ENCODE results near the gene F2R.

F2R gene

DNA sequence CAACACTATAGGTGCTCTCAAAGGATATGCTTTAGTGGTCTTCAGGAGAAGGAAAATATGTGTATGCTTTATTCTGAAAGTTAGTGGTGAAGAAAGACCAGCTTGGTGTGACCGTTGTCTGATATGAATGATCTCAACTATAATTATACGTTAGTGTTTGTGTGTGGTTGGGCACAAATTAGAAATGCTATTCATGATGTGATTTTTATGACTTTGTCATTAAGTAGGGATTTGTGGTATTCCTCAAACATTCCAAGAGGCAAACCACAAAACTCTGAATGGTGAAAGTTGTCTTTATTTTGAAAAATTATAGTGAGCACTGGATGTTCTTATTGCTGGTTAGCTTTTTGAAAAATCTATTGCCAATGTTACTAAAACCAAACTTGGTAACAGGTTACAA, 6.2 kb upstream of the F2R start:
- H3K27ac ChIP-seq (ENCODE audit: low read length): no peak overlapping the region
- no peak overlapping the region for H3K4me3 ChIP-seq (ENCODE audit: low read length)
- no peaks in the 10 kb centered on the region for H3K36me3 ChIP-seq (ENCODE audit: insufficient read depth, low read depth, low read length)
- H3K9ac ChIP-seq (ENCODE audit: low read depth, low read length): no peak overlapping the region
- H3K27me3 ChIP-seq (ENCODE audit: insufficient read depth, low read length): peaks cover 16% of the 10 kb centered on the region
- H3K9me3 ChIP-seq (ENCODE audit: insufficient read depth, low read depth, low read length): no peaks in the 10 kb centered on the region
- no peaks in the 10 kb centered on the region for H3K4me1 ChIP-seq (ENCODE audit: insufficient read depth, low read length)

DNA sequence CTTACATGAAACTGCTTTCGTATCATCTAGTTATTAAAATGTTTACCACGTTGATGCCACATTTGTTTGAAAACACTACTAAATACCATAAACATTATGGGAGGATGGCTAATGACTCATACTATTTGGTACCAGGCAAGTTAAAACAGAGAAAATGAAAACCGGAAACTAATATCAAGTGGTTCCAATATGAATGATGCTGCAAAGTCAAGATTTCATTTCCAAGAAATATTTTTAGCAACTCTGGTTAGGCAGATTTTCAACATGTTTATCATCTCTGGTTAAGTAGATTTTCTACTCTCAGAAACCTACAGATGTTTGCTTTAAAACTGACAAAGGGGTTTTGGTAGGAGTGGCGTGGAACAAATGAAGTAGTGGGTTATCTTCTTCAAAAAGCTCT, 4.9 kb upstream of the F2R start:
- H3K9ac ChIP-seq (ENCODE audit: low read depth, low read length): no peak overlapping the region
- H3K4me3 ChIP-seq (ENCODE audit: low read length): no peak overlapping the region
- no peak overlapping the region for H3K27ac ChIP-seq (ENCODE audit: low read length)

DNA sequence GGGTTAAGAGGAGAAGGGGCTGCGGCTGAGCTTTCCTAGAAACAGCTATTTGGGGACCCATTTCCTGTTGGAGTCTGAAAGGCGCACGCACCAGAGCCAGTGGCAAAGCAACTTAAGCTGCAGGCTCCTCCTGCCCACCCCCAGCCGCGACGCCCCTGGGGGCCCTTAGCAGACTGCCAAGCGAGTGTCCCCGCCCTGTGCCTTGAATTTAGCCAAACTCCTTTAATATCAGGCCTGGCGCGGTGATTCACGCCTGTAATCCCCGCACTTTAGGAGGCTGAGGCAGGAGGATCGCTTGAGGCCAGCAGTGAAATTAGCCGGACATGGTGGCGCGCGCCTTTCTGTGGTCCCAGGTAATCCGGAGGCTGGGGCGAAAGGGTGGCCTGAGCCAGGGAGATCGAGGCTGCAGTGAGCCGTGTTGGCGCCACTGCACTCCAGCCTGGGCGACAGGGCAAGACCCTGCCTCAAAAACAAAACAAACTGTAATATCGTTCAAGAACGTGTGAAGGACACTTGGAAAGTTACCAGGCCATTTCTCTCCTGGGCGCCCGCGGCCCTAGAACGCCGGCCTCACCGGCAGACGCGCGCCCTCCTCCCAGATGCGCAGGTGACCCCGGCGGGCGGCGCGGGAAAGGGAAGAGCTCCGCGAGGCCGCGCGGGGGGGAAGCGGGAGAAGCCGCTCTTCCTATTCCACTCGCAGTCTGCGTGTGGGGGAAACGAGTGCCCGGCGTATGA, 1.0 kb upstream of the F2R start:
- Histone ChIP-seq H3K4me3 (ENCODE audit: low read length) (peak overlapping the region; percentile 95), H3K27ac (ENCODE audit: low read length) (no peak overlapping the region), H3K36me3 (ENCODE audit: insufficient read depth, low read depth, low read length) (no peaks in the 10 kb centered on the region), H3K9me3 (ENCODE audit: insufficient read depth, low read depth, low read length) (no peaks in the 10 kb centered on the region), H3K9ac (ENCODE audit: low read depth, low read length) (peak overlapping the region; percentile 53; the same call in 1 of the 2 replicates), H3K4me1 (ENCODE audit: insufficient read depth, low read length) (no peaks in the 10 kb centered on the region), H3K27me3 (ENCODE audit: insufficient read depth, low read length) (peaks cover 29% of the 10 kb centered on the region)

More for the DNA sequence above, 4.9 kb upstream of the F2R start:
- no peaks in the 10 kb centered on the region for H3K9me3 ChIP-seq (ENCODE audit: insufficient read depth, low read depth, low read length)
- no peaks in the 10 kb centered on the region for H3K4me1 ChIP-seq (ENCODE audit: insufficient read depth, low read length)
- no peaks in the 10 kb centered on the region for H3K36me3 ChIP-seq (ENCODE audit: insufficient read depth, low read depth, low read length)
- H3K27me3 ChIP-seq (ENCODE audit: insufficient read depth, low read length): peaks cover 25% of the 10 kb centered on the region

DNA sequence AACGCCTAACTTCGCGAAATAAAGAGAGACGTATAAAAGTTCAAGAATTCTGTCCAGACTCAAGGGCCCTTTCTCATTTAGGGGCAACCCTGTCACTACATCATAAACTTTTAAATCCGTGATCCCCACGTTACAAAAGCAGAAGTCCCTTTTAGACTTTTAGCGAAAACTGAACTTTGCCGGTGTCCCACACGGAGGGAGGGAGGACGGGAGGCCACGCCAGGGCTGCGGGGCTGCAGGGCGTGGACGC, 515 bp upstream of the F2R start:
- H3K27me3 ChIP-seq (ENCODE audit: insufficient read depth, low read length): peaks cover 29% of the 10 kb centered on the region

DNA sequence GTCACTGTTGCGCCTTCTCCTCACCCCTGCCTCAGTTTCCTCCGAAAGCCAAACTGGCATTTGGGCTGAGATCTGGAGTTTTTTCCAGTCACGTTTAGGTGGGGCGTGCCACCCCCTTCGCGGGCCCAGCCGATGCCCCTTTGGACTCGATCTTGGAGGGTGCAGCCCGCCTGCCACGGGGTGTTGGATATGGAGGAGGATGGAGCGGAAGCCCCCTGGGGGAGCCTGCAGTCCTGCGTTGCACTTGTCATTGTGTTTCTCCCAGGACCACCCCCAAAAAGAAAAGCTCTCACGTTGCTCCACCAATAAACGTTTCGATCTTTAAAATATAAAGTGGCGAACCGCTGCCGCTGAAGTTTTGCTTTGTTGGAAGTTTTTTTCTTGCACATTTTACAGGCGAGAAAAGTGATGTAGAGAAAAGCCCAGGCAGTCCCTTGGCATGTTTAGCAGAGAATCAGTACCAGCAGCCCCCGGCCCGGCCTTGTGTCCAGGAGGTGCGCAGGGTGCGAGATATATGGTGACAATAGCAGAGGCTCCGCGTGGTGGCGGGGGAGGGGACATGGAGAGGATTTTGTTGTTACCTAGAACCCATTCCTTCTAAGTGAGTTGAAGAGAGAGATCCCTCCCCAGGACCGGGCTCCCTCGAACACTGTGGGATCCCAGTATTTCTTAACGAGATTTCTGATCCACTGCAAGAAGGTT, 681 bp downstream of the F2R start:
- Histone ChIP-seq H3K27me3 (ENCODE audit: insufficient read depth, low read length) (peaks cover 29% of the 10 kb centered on the region), H3K27ac (ENCODE audit: low read length) (no peak overlapping the region), H3K36me3 (ENCODE audit: insufficient read depth, low read depth, low read length) (no peaks in the 10 kb centered on the region), H3K9ac (ENCODE audit: low read depth, low read length) (peak overlapping the region; percentile 87), H3K4me3 (ENCODE audit: low read length) (peak overlapping the region; percentile 95), H3K9me3 (ENCODE audit: insufficient read depth, low read depth, low read length) (no peaks in the 10 kb centered on the region), H3K4me1 (ENCODE audit: insufficient read depth, low read length) (no peaks in the 10 kb centered on the region)

More for the DNA sequence above, 515 bp upstream of the F2R start:
- peak overlapping the region; percentile 53; the same call in 1 of the 2 replicates for H3K9ac ChIP-seq (ENCODE audit: low read depth, low read length)
- no peaks in the 10 kb centered on the region for H3K9me3 ChIP-seq (ENCODE audit: insufficient read depth, low read depth, low read length)
- no peaks in the 10 kb centered on the region for H3K36me3 ChIP-seq (ENCODE audit: insufficient read depth, low read depth, low read length)
- H3K4me1 ChIP-seq (ENCODE audit: insufficient read depth, low read length): no peaks in the 10 kb centered on the region
- H3K4me3 ChIP-seq (ENCODE audit: low read length): peak overlapping the region; percentile 95
- H3K27ac ChIP-seq (ENCODE audit: low read length): no peak overlapping the region

DNA sequence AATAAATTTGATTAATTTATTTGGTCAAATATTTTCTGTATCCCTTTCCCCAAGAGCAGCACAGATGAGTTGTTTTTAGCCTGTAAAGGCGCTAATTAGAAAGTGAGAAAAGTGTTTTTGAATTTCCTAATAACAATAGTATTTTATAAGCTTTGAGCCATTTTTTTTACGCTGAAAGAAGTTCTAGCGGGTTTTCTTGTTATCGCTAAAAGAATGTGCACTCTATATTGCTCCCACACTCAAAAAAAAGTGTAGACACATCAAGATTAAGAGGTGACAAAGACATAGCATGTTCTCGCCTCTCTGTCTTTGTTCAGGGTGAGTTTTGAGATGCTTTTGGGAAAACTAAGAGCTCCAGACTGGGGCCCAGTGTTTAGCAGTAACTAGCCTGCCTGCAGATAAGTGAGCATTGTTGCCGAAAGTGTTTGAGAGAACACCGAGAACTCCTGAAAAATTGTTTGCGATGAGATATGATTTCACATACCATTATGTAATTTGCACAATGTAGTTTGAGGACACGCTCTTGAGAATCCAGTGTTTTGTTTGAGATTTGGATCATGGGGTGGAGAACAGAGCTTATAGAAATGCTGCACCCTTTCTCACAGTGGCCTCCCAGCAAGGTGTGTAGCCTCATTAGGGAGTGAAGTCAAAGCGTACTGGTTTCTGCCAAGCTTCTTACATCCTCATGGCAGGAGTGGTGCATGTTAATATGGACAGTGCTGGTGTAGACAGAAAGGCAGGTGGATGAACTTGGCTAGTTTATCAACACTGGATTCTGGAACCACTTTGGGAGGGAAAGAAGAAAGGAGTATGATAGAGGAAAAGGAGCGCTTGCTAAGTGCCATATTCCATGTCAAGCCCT, 1.5 kb downstream of the F2R start:
- Histone ChIP-seq H3K9me3 (ENCODE audit: insufficient read depth, low read depth, low read length) (no peaks in the 10 kb centered on the region), H3K27me3 (ENCODE audit: insufficient read depth, low read length) (peaks cover 29% of the 10 kb centered on the region), H3K9ac (ENCODE audit: low read depth, low read length) (peak overlapping the region; percentile 87; the same call in 1 of the 2 replicates), H3K27ac (ENCODE audit: low read length) (no peak overlapping the region), H3K4me3 (ENCODE audit: low read length) (peak overlapping the region; percentile 95), H3K4me1 (ENCODE audit: insufficient read depth, low read length) (no peaks in the 10 kb centered on the region), H3K36me3 (ENCODE audit: insufficient read depth, low read depth, low read length) (no peaks in the 10 kb centered on the region)

DNA sequence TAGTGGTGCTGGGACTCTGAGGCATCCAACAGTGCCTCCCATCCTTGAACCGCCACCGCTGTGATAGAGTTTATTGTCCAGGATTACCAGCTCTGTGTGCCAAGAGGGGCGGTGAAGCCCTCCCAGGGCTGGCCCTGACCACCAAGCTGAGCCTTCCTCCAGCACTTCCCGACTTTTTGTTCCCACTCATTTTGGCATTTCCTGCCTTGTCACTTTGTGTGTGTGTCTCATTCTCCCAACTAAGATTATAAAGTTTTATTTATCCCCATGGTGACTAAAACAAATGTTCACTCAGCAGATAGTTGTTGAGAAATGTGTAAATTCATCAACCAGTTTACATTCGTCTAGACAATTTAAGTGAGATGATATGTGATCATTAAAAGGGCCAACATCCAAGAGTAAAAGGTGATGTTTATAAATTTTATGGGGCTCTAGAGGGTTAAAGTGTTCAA, 2.5 kb downstream of the F2R start:
- Histone ChIP-seq H3K27ac (ENCODE audit: low read length) (no peak overlapping the region), H3K27me3 (ENCODE audit: insufficient read depth, low read length) (peaks cover 27% of the 10 kb centered on the region), H3K4me1 (ENCODE audit: insufficient read depth, low read length) (no peaks in the 10 kb centered on the region), H3K4me3 (ENCODE audit: low read length) (no peak overlapping the region), H3K36me3 (ENCODE audit: insufficient read depth, low read depth, low read length) (no peaks in the 10 kb centered on the region), H3K9ac (ENCODE audit: low read depth, low read length) (no peak overlapping the region), H3K9me3 (ENCODE audit: insufficient read depth, low read depth, low read length) (no peaks in the 10 kb centered on the region)

DNA sequence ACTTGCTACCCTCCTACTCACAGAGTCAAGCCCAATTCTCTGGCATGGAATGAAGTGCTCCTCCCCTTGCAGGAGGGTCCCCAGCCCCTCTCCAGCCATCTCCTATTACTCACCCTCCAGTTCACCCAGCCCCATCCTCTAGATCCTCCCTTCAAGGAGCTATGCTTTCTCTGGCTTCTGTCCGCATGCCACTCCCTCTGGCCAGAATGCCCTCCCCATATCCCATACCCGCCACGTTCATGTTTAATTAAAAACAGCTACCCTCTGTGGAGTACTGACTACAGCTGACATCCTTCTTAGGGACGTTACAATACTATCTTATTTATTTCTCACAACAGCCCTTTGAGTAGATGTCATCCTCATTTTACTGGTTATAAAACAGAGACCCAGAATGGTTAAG, 3.0 kb downstream of the F2R start:
- no peak overlapping the region for H3K9ac ChIP-seq (ENCODE audit: low read depth, low read length)
- H3K4me3 ChIP-seq (ENCODE audit: low read length): no peak overlapping the region
- H3K27me3 ChIP-seq (ENCODE audit: insufficient read depth, low read length): peaks cover 22% of the 10 kb centered on the region
- no peak overlapping the region for H3K27ac ChIP-seq (ENCODE audit: low read length)
- H3K9me3 ChIP-seq (ENCODE audit: insufficient read depth, low read depth, low read length): no peaks in the 10 kb centered on the region
- H3K4me1 ChIP-seq (ENCODE audit: insufficient read depth, low read length): no peaks in the 10 kb centered on the region
- H3K36me3 ChIP-seq (ENCODE audit: insufficient read depth, low read depth, low read length): no peaks in the 10 kb centered on the region

DNA sequence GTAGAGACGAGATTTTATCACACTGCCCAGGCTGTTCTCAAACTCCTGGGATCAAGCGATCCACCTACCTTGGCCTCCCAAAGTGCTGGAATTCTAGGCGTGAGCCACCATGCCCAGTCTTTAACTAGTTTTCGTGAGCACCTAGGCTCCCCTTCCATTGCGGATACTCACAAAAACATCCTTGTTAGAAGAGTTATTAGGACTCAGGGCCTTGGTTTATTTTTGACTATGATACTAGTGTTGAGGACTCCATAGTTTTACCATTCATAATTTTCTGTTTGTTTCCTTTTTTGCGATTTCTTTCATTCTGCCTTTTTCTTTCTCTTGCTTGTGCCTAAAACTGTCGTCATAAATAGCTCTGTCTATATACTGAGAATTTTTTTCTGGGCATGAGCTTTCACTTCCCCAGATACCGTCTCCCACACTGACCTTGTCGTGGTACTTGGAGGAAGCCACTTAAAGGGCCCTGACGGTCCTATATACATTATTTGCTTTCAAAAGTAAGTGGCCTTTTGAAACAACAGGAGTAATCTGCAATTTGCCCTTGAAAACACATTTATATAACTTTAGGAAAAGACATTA, 5.2 kb downstream of the F2R start:
- peaks cover 3% of the 10 kb centered on the region; the same call in 1 of the 2 replicates for H3K4me1 ChIP-seq (ENCODE audit: insufficient read depth, low read length)
- no peak overlapping the region for H3K4me3 ChIP-seq (ENCODE audit: low read length)
- H3K9ac ChIP-seq (ENCODE audit: low read depth, low read length): no peak overlapping the region
- H3K27ac ChIP-seq (ENCODE audit: low read length): no peak overlapping the region
- H3K9me3 ChIP-seq (ENCODE audit: insufficient read depth, low read depth, low read length): no peaks in the 10 kb centered on the region
- peaks cover 4% of the 10 kb centered on the region; the same call in 1 of the 2 replicates for H3K27me3 ChIP-seq (ENCODE audit: insufficient read depth, low read length)
- no peaks in the 10 kb centered on the region for H3K36me3 ChIP-seq (ENCODE audit: insufficient read depth, low read depth, low read length)

DNA sequence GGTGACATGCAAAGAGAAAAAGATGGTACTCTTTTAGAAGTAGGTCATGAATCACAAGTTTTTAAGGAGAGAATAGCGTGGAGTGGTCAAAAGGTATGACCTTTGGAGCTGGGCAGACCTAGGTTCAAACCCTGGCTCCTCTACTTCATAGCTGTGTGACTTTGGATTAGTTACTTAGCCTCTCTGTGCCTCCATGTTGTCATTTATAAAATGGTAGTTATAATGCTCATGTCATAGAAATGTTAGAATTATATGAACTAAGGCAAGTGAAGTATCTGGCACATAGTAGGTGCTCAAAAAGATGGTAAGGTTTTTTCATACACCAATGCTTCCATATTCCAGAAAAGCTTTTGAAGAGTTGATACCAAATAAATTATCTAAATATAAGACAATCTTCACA, 7.3 kb downstream of the F2R start:
- no peak overlapping the region for H3K9ac ChIP-seq (ENCODE audit: low read depth, low read length)
- H3K27ac ChIP-seq (ENCODE audit: low read length): no peak overlapping the region
- H3K27me3 ChIP-seq (ENCODE audit: insufficient read depth, low read length): no peaks in the 10 kb centered on the region
- peaks cover 2% of the 10 kb centered on the region; the same call in 1 of the 2 replicates for H3K9me3 ChIP-seq (ENCODE audit: insufficient read depth, low read depth, low read length)
- H3K36me3 ChIP-seq (ENCODE audit: insufficient read depth, low read depth, low read length): 0 out of 2 replicates have a peak, but pooled peaks cover 6% of the 10 kb centered on the region
- peaks cover 3% of the 10 kb centered on the region; the same call in 1 of the 2 replicates for H3K4me1 ChIP-seq (ENCODE audit: insufficient read depth, low read length)
- no peak overlapping the region for H3K4me3 ChIP-seq (ENCODE audit: low read length)

DNA sequence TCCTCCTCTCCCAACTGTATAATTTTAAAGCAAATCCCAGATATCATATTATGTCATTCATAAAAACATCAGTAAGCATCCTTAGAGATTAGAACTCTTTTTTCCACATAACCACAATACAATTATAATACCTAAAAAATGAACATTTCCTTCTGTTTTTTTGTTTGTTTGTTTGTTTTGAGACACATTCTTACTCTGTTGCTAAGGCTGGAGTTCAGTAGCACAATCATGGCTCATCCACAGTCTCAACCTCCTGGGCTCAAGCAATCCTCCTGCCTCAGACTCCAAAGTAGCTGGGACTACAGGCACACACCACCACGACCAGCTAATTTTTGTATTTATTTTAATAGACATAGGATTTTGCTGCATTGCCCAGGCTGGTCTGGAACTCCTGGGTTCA, 8.0 kb downstream of the F2R start:
- Histone ChIP-seq H3K27me3 (ENCODE audit: insufficient read depth, low read length) (no peaks in the 10 kb centered on the region), H3K9ac (ENCODE audit: low read depth, low read length) (no peak overlapping the region), H3K36me3 (ENCODE audit: insufficient read depth, low read depth, low read length) (0 out of 2 replicates have a peak, but pooled peaks cover 6% of the 10 kb centered on the region), H3K4me3 (ENCODE audit: low read length) (no peak overlapping the region), H3K4me1 (ENCODE audit: insufficient read depth, low read length) (peaks cover 3% of the 10 kb centered on the region; the same call in 1 of the 2 replicates), H3K27ac (ENCODE audit: low read length) (no peak overlapping the region), H3K9me3 (ENCODE audit: insufficient read depth, low read depth, low read length) (peaks cover 6% of the 10 kb centered on the region)
